Thymus (tissue), 14 donors: ENCODE measurements around the gene POLDIP2. TPM values are rescaled to one million over a fixed set of nuclear protein-coding genes. Genes with fewer than 3 reads are reported as not detected.

ENCODE experiments used
- DNase-seq, 9 donors: peaks; one replicate each; pipeline ENCODE4 v3.0.0-alpha.2; 2013; ENCODE audit warnings: low spot score in 9 of 9, low read depth in 6 of 9, missing footprints in 1 of 9
- H3K27ac ChIP-seq, 2 donors: one replicate each; pipeline ENCODE4 v1.5.1; 2013; ENCODE audit warnings: control low read depth in 1 of 2, low read depth in 1 of 2, low read length in 1 of 2, mild to moderate bottlenecking in 1 of 2, moderate library complexity in 1 of 2
- H3K27me3 ChIP-seq, 2 donors: one replicate each; pipeline ENCODE4 v1.5.1; 2013; ENCODE audit warnings: low read length in 1 of 2; ENCODE audit not compliant: control insufficient read depth in 2 of 2, insufficient read depth in 1 of 2
- H3K36me3 ChIP-seq, 2 donors: one replicate each; pipeline ENCODE4 v1.5.1; 2013; ENCODE audit warnings: low read length in 1 of 2, mild to moderate bottlenecking in 1 of 2, moderate library complexity in 1 of 2; ENCODE audit not compliant: control insufficient read depth in 2 of 2, insufficient read depth in 2 of 2
- H3K4me1 ChIP-seq, 2 donors: one replicate each; pipeline ENCODE4 v1.5.1; 2013; ENCODE audit warnings: low read length in 2 of 2; ENCODE audit not compliant: control insufficient read depth in 2 of 2, insufficient read depth in 2 of 2
- H3K4me3 ChIP-seq, 2 donors: one replicate each; pipeline ENCODE4 v1.5.1; 2013; ENCODE audit warnings: low read length in 2 of 2, control low read depth in 1 of 2, mild to moderate bottlenecking in 1 of 2
- H3K9me3 ChIP-seq, 2 donors: one replicate each; pipeline ENCODE4 v1.5.1; 2013; ENCODE audit warnings: low read length in 1 of 2, mild to moderate bottlenecking in 1 of 2; ENCODE audit not compliant: control insufficient read depth in 2 of 2, insufficient read depth in 1 of 2
- WGBS: extraction: QIAGEN DNeasy Blood & Tissue Kit; methylation state at CpG from one replicate; pipeline ENCODE4 v1.1.7; 2013; 5-methylcytosine and 5-hydroxymethylcytosine counted together
- long read RNA-seq, 10 donors: transcript quantifications; one replicate each; lab custom pipeline, GENCODE V29; 2026
- polyA plus RNA-seq: library from polyadenylated mRNA; stranded (reverse); fragments of 200-250 nt; gene quantifications from one replicate; pipeline ENCODE4 v1.2.3, GENCODE V29; 2013
- total RNA-seq: library from RNA; stranded (reverse); fragments of 120-200 nt; gene quantifications from one replicate; pipeline ENCODE4 v1.2.4, GENCODE V29; 2013
- donor health status: healthy.

Gene POLDIP2
- 52.5 TPM for total RNA-seq
- 37.6 TPM for polyA plus RNA-seq
- long read RNA-seq, donor 1, partial matches to known transcripts: 0 of 2 reads
- long read RNA-seq, donor 1, other reads (novel, unspliced or antisense): 0 of 2 reads
- long read RNA-seq, donor 2: 0 reads
- long read RNA-seq, donor 3, transcript POLDIP2-201 (11 exons, 2,121 nt): major isoform, 24 of 47 reads
- long read RNA-seq, donor 3, partial matches to known transcripts: 23 of 47 reads
- long read RNA-seq, donor 3, other reads (novel, unspliced or antisense): 0 of 47 reads
- long read RNA-seq, donor 4, transcript POLDIP2-201 (11 exons, 2,121 nt): major isoform, 10 of 10 reads
- long read RNA-seq, donor 4, partial matches to known transcripts: 0 of 10 reads
- long read RNA-seq, donor 4, other reads (novel, unspliced or antisense): 0 of 10 reads
- long read RNA-seq, donor 5, transcript POLDIP2-201 (11 exons, 2,121 nt): major isoform, 24 of 24 reads
- long read RNA-seq, donor 5, partial matches to known transcripts: 0 of 24 reads
- long read RNA-seq, donor 5, other reads (novel, unspliced or antisense): 0 of 24 reads
- long read RNA-seq, donor 6, transcript POLDIP2-201 (11 exons, 2,121 nt): major isoform, 16 of 16 reads
- long read RNA-seq, donor 6, partial matches to known transcripts: 0 of 16 reads
- long read RNA-seq, donor 6, other reads (novel, unspliced or antisense): 0 of 16 reads
- long read RNA-seq, donor 7, transcript POLDIP2-201 (11 exons, 2,121 nt): major isoform, 17 of 17 reads
- long read RNA-seq, donor 7, partial matches to known transcripts: 0 of 17 reads
- long read RNA-seq, donor 7, other reads (novel, unspliced or antisense): 0 of 17 reads
- long read RNA-seq, donor 8, partial matches to known transcripts: 0 of 4 reads
- long read RNA-seq, donor 8, other reads (novel, unspliced or antisense): 0 of 4 reads
- long read RNA-seq, donor 9, transcript POLDIP2-201 (11 exons, 2,121 nt): major isoform, 8 of 8 reads
- long read RNA-seq, donor 9, partial matches to known transcripts: 0 of 8 reads
- long read RNA-seq, donor 9, other reads (novel, unspliced or antisense): 0 of 8 reads
- long read RNA-seq, donor 10, transcript POLDIP2-201 (11 exons, 2,121 nt): major isoform, 16 of 16 reads
- long read RNA-seq, donor 10, partial matches to known transcripts: 0 of 16 reads
- long read RNA-seq, donor 10, other reads (novel, unspliced or antisense): 0 of 16 reads

GRCh38 chr17:28357061-28357900 is at the start of gene POLDIP2:
TSS of gene POLDIP2 (minus strand) at chr17:28357527. CDS start at chr17:28357448, 79 bp downstream.
- Histone ChIP-seq H3K27ac (peak within 1 kb of the TSS in 1 of 2 donors; percentile 89), H3K4me1 (peaks cover 19 to 22% of the 10 kb centered on the region in 2 donors), H3K4me3 (peak within 1 kb of the TSS; percentile 75 to 84), H3K9me3 (no peaks in the 10 kb centered on the region), H3K27me3 (no peaks in the 10 kb centered on the region), H3K36me3 (peaks cover 47 to 58% of the 10 kb centered on the region in 2 donors)
- under 1% methylated on average over 80 of the region's 80 CpGs for WGBS
- DNase-seq: peak; percentile 80 to 96 (median 91)

GRCh38 chr17:28406473-28406814 is 49.1 kb upstream of the POLDIP2 start:
- H3K27ac ChIP-seq: no peak overlapping the region
- WGBS: 50% methylated on average over 9 of the region's 9 CpGs
- DNase-seq: no peak

GRCh38 chr17:28405632-28406472 is 48.5 kb upstream of the POLDIP2 start, which contains the start of gene SLC46A1:
TSS of gene SLC46A1 (minus strand) at chr17:28406212. CDS start at chr17:28406114, 98 bp downstream.
- Histone ChIP-seq H3K27me3 (peaks cover 8 to 50% of the 10 kb centered on the region in 2 donors), H3K27ac (peak within 1 kb of the TSS in 1 of 2 donors; percentile 46), H3K4me1 (peaks cover 0 to 3% of the 10 kb centered on the region in 2 donors), H3K9me3 (no peaks in the 10 kb centered on the region), H3K36me3 (no peaks in the 10 kb centered on the region), H3K4me3 (peak within 1 kb of the TSS; percentile 29 to 40)
- DNase-seq: peak in 1 of 9 donors; percentile 5
- 2% methylated on average over 70 of the region's 70 CpGs for WGBS

More at GRCh38 chr17:28406473-28406814, 49.1 kb upstream of the POLDIP2 start:
- Histone ChIP-seq H3K9me3 (no peaks in the 10 kb centered on the region), H3K27me3 (peaks cover 8 to 50% of the 10 kb centered on the region in 2 donors), H3K4me3 (peak overlapping the region in 1 of 2 donors; percentile 40), H3K4me1 (peaks cover 0 to 3% of the 10 kb centered on the region in 2 donors), H3K36me3 (no peaks in the 10 kb centered on the region)

GRCh38 chr17:28404812-28405570 is 47.7 kb upstream of the POLDIP2 start:
- no peak for DNase-seq
- no peaks in the 10 kb centered on the region for H3K9me3 ChIP-seq
- no peaks in the 10 kb centered on the region for H3K36me3 ChIP-seq
- no peak overlapping the region for H3K27ac ChIP-seq
- peak overlapping the region in 1 of 2 donors; percentile 29 for H3K4me3 ChIP-seq
- peaks cover 0 to 3% of the 10 kb centered on the region in 2 donors for H3K4me1 ChIP-seq
- peaks cover 8 to 50% of the 10 kb centered on the region in 2 donors for H3K27me3 ChIP-seq
- WGBS: 90% methylated on average over 33 of the region's 33 CpGs

GRCh38 chr17:28404461-28404811 is 47.1 kb upstream of the POLDIP2 start:
- no peak for DNase-seq
- H3K9me3 ChIP-seq: no peaks in the 10 kb centered on the region
- H3K27me3 ChIP-seq: peaks cover 8 to 50% of the 10 kb centered on the region in 2 donors
- peak overlapping the region in 1 of 2 donors; percentile 6 for H3K4me3 ChIP-seq
- no peak overlapping the region for H3K27ac ChIP-seq
- no peaks in the 10 kb centered on the region for H3K36me3 ChIP-seq
- peaks cover 0 to 3% of the 10 kb centered on the region in 2 donors for H3K4me1 ChIP-seq
- WGBS: 95% methylated on average over 5 of the region's 5 CpGs

GRCh38 chr17:28404007-28404406 is 46.7 kb upstream of the POLDIP2 start:
- peaks cover 8 to 50% of the 10 kb centered on the region in 2 donors for H3K27me3 ChIP-seq
- no peaks in the 10 kb centered on the region for H3K9me3 ChIP-seq
- peaks cover 0 to 3% of the 10 kb centered on the region in 2 donors for H3K4me1 ChIP-seq
- whole genome bisulfite sequencing: 91% methylated on average over 2 of the region's 2 CpGs
- H3K4me3 ChIP-seq: peak overlapping the region in 1 of 2 donors; percentile 6
- H3K27ac ChIP-seq: no peak overlapping the region
- H3K36me3 ChIP-seq: no peaks in the 10 kb centered on the region
- DNase-seq: no peak

GRCh38 chr17:28402844-28403243 is 45.5 kb upstream of the POLDIP2 start:
- H3K4me3 ChIP-seq: no peak overlapping the region
- no peaks in the 10 kb centered on the region for H3K36me3 ChIP-seq
- H3K27ac ChIP-seq: no peak overlapping the region
- H3K9me3 ChIP-seq: no peaks in the 10 kb centered on the region
- peaks cover 8 to 41% of the 10 kb centered on the region in 2 donors for H3K27me3 ChIP-seq
- DNase-seq: no peak
- H3K4me1 ChIP-seq: peaks cover 0 to 3% of the 10 kb centered on the region in 2 donors
- WGBS: 92% methylated on average over 6 of the region's 6 CpGs
